Activated B cell treated with CpG ODN at 0.5 μM for 24 hours (primary cell): ENCODE results near the gene CAND2. TPM values are rescaled to one million over a fixed set of nuclear protein-coding genes. Genes with fewer than 3 reads are reported as not detected.

Experiments used
- ATAC-seq: fragments of 200-7000 bp; cut with Tn5 transposase; one replicate; pipeline ENCODE4 v1.10.0; 2021; ENCODE audit warnings: low read depth, mild to moderate bottlenecking, moderate library complexity
- CTCF ChIA-PET: fragments of 350-600 bp; sonication (Branson Sonifier 250); formaldehyde crosslinking; loops from one replicate; lab custom pipeline; 2021; ENCODE audit warnings: antibody characterized with exemption; lab: Charles Lee
- POLR2A ChIA-PET: fragments of 350-600 bp; sonication (Branson Sonifier 250); formaldehyde crosslinking; loops from one replicate; lab custom pipeline; 2021; ENCODE audit warnings: antibody characterized with exemption; lab: Charles Lee
- DNase-seq: peaks from one replicate; pipeline ENCODE4 v3.0.0; 2022
- H3K27ac Mint-ChIP-seq: one replicate; pipeline ENCODE4 v1.8.0; 2020; ENCODE audit warnings: mixed read lengths
- H3K27me3 Mint-ChIP-seq: one replicate; pipeline ENCODE4 v1.8.0; 2021; ENCODE audit warnings: mixed read lengths
- H3K36me3 Mint-ChIP-seq: one replicate; pipeline ENCODE4 v1.8.0; 2021; ENCODE audit warnings: low read depth, mixed read lengths
- H3K4me1 Mint-ChIP-seq: one replicate; pipeline ENCODE4 v1.8.0; 2021; ENCODE audit warnings: mixed read lengths
- H3K4me3 Mint-ChIP-seq: one replicate; pipeline ENCODE4 v1.8.0; 2020; ENCODE audit warnings: mild to moderate bottlenecking, mixed read lengths
- H3K9me3 Mint-ChIP-seq: one replicate; pipeline ENCODE4 v1.8.0; 2020; ENCODE audit warnings: mixed read lengths
- CTCF ChIP-seq: fragments of 200-600 bp; IDR thresholded peaks from one replicate; pipeline ENCODE4 v1.8.0; 2022; ENCODE audit warnings: antibody characterized with exemption, mild to moderate bottlenecking
- intact Hi-C: fragments of 100-400 bp; cut with micrococcal nuclease; formaldehyde crosslinking; loops from one replicate; pipeline ENCODE4 v1.15.1; 2024
- total RNA-seq: library from RNA; stranded (reverse); gene quantifications from 2 replicates; pipeline ENCODE4 v1.2.3, GENCODE V29; 2022

CAND2 gene
- total RNA-seq, 1 donor from 2014 or later = 0.42 TPM

GRCh38 chr3:12755754-12756153, 40.7 kb upstream of the CAND2 start:
- Mint-ChIP-seq H3K27ac (no peak overlapping the region), H3K36me3 (no peaks in the 10 kb centered on the region), H3K4me1 (peaks cover 24% of the 10 kb centered on the region), H3K9me3 (no peaks in the 10 kb centered on the region), H3K27me3 (peaks cover 7% of the 10 kb centered on the region), H3K4me3 (no peak overlapping the region)
- POLR2A ChIA-PET = no interaction called here
- intact Hi-C loops = no loop called here
- CTCF ChIA-PET = no interaction called here
- TF ChIP-seq CTCF = no peak
- DNase-seq (no peak), ATAC-seq (no peak)

- no peak for ATAC-seq
These were observed 40.3 kb upstream of the CAND2 start for GRCh38 chr3:12756175-12756574.

GRCh38 chr3:12756635-12757034, 39.8 kb upstream of the CAND2 start:
- H3K36me3 Mint-ChIP-seq = no peaks in the 10 kb centered on the region
- POLR2A ChIA-PET = no interaction called here
- H3K4me1 Mint-ChIP-seq = peaks cover 20% of the 10 kb centered on the region
- intact Hi-C loops = no loop called here
- no peak overlapping the region for H3K27ac Mint-ChIP-seq
- DNase-seq (no peak), ATAC-seq (no peak)
- peaks cover 9% of the 10 kb centered on the region for H3K27me3 Mint-ChIP-seq
- CTCF ChIA-PET = no interaction called here
- no peaks in the 10 kb centered on the region for H3K9me3 Mint-ChIP-seq
- TF ChIP-seq CTCF = no peak
- H3K4me3 Mint-ChIP-seq = no peak overlapping the region

More at GRCh38 chr3:12756175-12756574, 40.3 kb upstream of the CAND2 start:
- TF ChIP-seq CTCF = no peak
- Mint-ChIP-seq H3K36me3 (no peaks in the 10 kb centered on the region), H3K4me3 (no peak overlapping the region), H3K9me3 (no peaks in the 10 kb centered on the region), H3K27me3 (peaks cover 9% of the 10 kb centered on the region), H3K4me1 (peaks cover 20% of the 10 kb centered on the region), H3K27ac (no peak overlapping the region)
- DNase-seq = no peak
- intact Hi-C loops = no loop called here
- ChIA-PET POLR2A (no interaction called here), CTCF (no interaction called here)

GRCh38 chr3:12758025-12758781, 38.3 kb upstream of the CAND2 start:
- ChIA-PET CTCF (no interaction called here), POLR2A (interaction anchor here (0.6 kb wide), 1 partner anchor 311 kb away, joined by 4 read pairs; no protein-coding TSS in a partner anchor)
- Mint-ChIP-seq H3K9me3 (no peaks in the 10 kb centered on the region), H3K4me1 (peaks cover 17% of the 10 kb centered on the region), H3K27me3 (peaks cover 11% of the 10 kb centered on the region), H3K36me3 (no peaks in the 10 kb centered on the region), H3K27ac (no peak overlapping the region), H3K4me3 (no peak overlapping the region)
- intact Hi-C loops = loop anchor here (1.0 kb wide), 1 partner anchor 9 kb away; no protein-coding TSS in a partner anchor
- no peak for ATAC-seq
- TF ChIP-seq CTCF = no peak
- DNase-seq = no peak

- Mint-ChIP-seq H3K36me3 (no peaks in the 10 kb centered on the region), H3K27me3 (peaks cover 13% of the 10 kb centered on the region), H3K4me3 (no peak within 1 kb of the TSS), H3K27ac (peak within 1 kb of the TSS; percentile 35), H3K4me1 (peaks cover 17% of the 10 kb centered on the region), H3K9me3 (no peaks in the 10 kb centered on the region)
- intact Hi-C loops = no loop called here
- TF ChIP-seq CTCF = no peak
- no peak for ATAC-seq
- ChIA-PET CTCF (no interaction called here), POLR2A (interaction anchor here (0.6 kb wide), 1 partner anchor 310 kb away, joined by 4 read pairs; no protein-coding TSS in a partner anchor)
- DNase-seq = no peak
These were observed 37.3 kb upstream of the CAND2 start, which contains the start of gene TMEM40 for GRCh38 chr3:12759097-12759679. Gene TMEM40 (minus strand): TSS chr3:12759259. CDS start chr3:12749832, 9,427 bp downstream.
